ENCODE data around the gene PHETA2. TPM values are rescaled to one million over a fixed set of nuclear protein-coding genes. Genes with fewer than 3 reads are reported as not detected.

PHETA2 gene
- total and polyA plus RNA-seq, 2 of the 8 experiments (the other 6 are each of a cell fraction or from before 2014, with no cell fraction given) = 7.4 to 7.6 TPM

DNA sequence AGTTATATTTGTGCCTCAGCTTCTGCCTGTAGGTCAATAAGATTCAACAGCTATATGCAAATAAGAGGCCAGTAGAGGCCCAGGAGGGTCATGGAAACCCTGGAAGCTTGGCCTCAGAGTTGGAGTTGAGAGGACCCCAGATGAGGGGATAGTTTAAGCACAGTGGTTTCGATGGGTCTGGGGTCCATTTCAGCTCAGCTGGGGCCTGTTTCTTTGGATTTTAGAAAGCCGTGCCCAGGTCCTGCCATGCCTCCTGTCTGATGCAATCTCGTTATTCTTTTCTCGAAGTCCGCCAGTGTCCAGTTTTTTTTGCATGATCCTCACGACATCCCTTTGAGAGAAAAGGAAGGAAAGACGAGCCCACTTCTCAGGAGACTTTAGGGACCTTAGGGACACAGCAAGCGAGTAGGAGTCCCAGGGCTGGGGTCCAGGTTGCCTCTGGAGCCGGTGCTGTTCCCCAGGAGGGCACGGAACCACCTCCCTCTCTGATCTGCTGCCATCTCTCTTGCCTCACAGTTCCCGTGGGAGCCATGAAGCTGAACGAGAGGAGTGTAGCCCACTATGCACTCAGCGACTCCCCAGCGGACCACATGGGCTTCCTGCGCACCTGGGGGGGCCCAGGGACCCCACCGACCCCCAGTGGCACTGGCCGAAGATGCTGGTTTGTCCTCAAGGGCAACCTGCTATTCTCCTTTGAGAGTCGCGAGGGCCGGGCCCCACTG, 2.9 kb downstream of the PHETA2 start:
- Histone ChIP-seq H2AK5ac (ENCODE audit: low read depth, low read length) (no peak overlapping the region), H3K36me3 (ENCODE audit: control insufficient read depth in 2 of 4, insufficient read depth in 4 of 4, low read length in 3 of 4) (0 out of 8 replicates have a peak, but pooled peaks cover 0 to 3% (median under 1%) of the 10 kb centered on the region in 4 experiments), H3K23me2 (ENCODE audit: low read depth, low read length) (peaks cover 2% of the 10 kb centered on the region), H3K79me1 (ENCODE audit: low read depth, low read length) (peaks cover 3% of the 10 kb centered on the region; the same call in 1 of the 2 replicates), H3K79me2 (ENCODE audit: control insufficient read depth in 1 of 2, insufficient read depth in 2 of 2, low read length in 2 of 2) (peaks cover 0 to 9% of the 10 kb centered on the region in 2 experiments; a peak in 2 of 4 replicates), H2BK20ac (ENCODE audit: low read length) (no peak overlapping the region), H3K23ac (ENCODE audit: insufficient read length) (no peak overlapping the region), H3K9ac (replicated peaks in 1 of 4; ENCODE audit: extremely low read depth in 1 of 4, low read depth in 3 of 4, low read length in 3 of 4) (no peak overlapping the region), H2BK5ac (ENCODE audit: low read depth, low read length) (no peak overlapping the region; the same call in 1 of the 2 replicates), H3K27me3 (replicated peaks in 1 of 4; ENCODE audit: control insufficient read depth in 3 of 4, extremely low read depth in 1 of 4, insufficient read depth in 3 of 4, low read length in 3 of 4) (peaks cover 0 to 9% (median 4%) of the 10 kb centered on the region in 4 experiments; a peak in 2 of 7 replicates), H3K4me2 (ENCODE audit: insufficient read depth in 1 of 2, low read depth in 2 of 2, low read length in 2 of 2) (no peak overlapping the region), H3K14ac (ENCODE audit: insufficient read length) (no peak overlapping the region), H4K8ac (ENCODE audit: extremely low read depth, insufficient read depth, low read length) (no peak overlapping the region; the same call in 1 of the 2 replicates), H3K9me3 (ENCODE audit: insufficient read depth in 2 of 2, low read depth in 1 of 2, low read length in 1 of 2) (no peaks in the 10 kb centered on the region), H4K20me1 (replicated peaks in 1 of 2; ENCODE audit: control insufficient read depth in 1 of 2, insufficient read depth in 2 of 2, low read length in 2 of 2) (no peaks in the 10 kb centered on the region), H3K4ac (replicated peaks; ENCODE audit: insufficient read length, low read depth, low read length) (no peak overlapping the region), H2AFZ (ENCODE audit: low read length) (no peak overlapping the region), H4K5ac (ENCODE audit: insufficient read length, low read depth, low read length) (no peak overlapping the region), H2BK15ac (ENCODE audit: low read length) (no peak overlapping the region), H3K27ac (ENCODE audit: low read depth, low read length) (no peak overlapping the region), H3K4me1 (replicated peaks in 1 of 4; ENCODE audit: control insufficient read depth in 3 of 4, insufficient read depth in 4 of 4, low read length in 3 of 4) (peaks cover 2 to 11% (median 9%) of the 10 kb centered on the region in 4 experiments), H2BK120ac (replicated peaks; ENCODE audit: low read depth, low read length) (no peak overlapping the region), H3K56ac (replicated peaks; ENCODE audit: insufficient read length, low read depth, low read length) (no peak overlapping the region), H2BK12ac (ENCODE audit: low read depth, low read length) (no peak overlapping the region), H3K4me3 (ENCODE audit: extremely low read depth in 1 of 4, insufficient read depth in 2 of 4, low read depth in 3 of 4, low read length in 4 of 4) (no peak overlapping the region), H3K18ac (ENCODE audit: extremely low read depth, low read length) (no peak overlapping the region), H4K91ac (replicated peaks; ENCODE audit: insufficient read length, low read length) (no peak overlapping the region)
- POLR2A ChIA-PET (ENCODE audit: partially characterized antibody) = interaction anchor here (1.5 to 8.9 kb wide), 5 partner anchors 7 to 131 kb away, joined by 3 to 94 read pairs (median 5); partner anchors contain the start of gene NDUFA6
- CTCF ChIA-PET (ENCODE audit: partially characterized antibody) = interaction anchor here (1.4 to 2.2 kb wide), 2 partner anchors 14 to 35 kb away, joined by 3 to 11 read pairs; partner anchors contain the start of gene NDUFA6
- no peak for FAIRE-seq
- WGBS, 2 experiments (ENCODE audit: extremely low coverage in 1 of 2, insufficient coverage in 1 of 2, insufficient read length in 1 of 2, insufficient replicate concordance in 2 of 2, low coverage in 1 of 2, low lambda C conversion rate in 2 of 2, missing lambda C conversion rate in 1 of 2) = 91% methylated on average over 18 of the region's 20 CpGs; no CpG with 5 or more reads in 1 of the 2 experiments
- no peak for DNase-seq (ENCODE audit: low read depth in 1 of 2, low spot score in 2 of 2)

All from H1 (cell line).